Tibial nerve (tissue), 4 donors: Measurements from ENCODE around the gene SHROOM1. TPM values are rescaled to one million over a fixed set of nuclear protein-coding genes. Genes with fewer than 3 reads are reported as not detected.

ENCODE experiments used
- DNase-seq, 2 donors: peaks; one replicate each; pipeline ENCODE4 v3.0.0-alpha.2; 2019; ENCODE audit warnings: low spot score in 2 of 2
- H3K27ac ChIP-seq, 4 donors: fragments of 200-600 bp; sonication (generic) in 3 of 4; one replicate each; pipeline ENCODE4 v1.5.1; 2017 to 2019; ENCODE audit warnings: mild to moderate bottlenecking in 1 of 4
- H3K27me3 ChIP-seq, 2 donors: fragments of 200-600 bp; sonication (generic) in 1 of 2; one replicate each; pipeline versions ENCODE4 v1.5.1 to v1.6.0; 2017 to 2019
- H3K36me3 ChIP-seq, 3 donors: fragments of 200-600 bp; sonication (generic); one replicate each; pipeline ENCODE4 v1.5.1; 2018 to 2019
- H3K4me1 ChIP-seq, 4 donors: fragments of 200-600 bp; sonication (generic) in 3 of 4; one replicate each; pipeline ENCODE4 v1.5.1; 2017 to 2019
- H3K4me3 ChIP-seq, 4 donors: fragments of 200-600 bp; sonication (generic) in 3 of 4; one replicate each; pipeline ENCODE4 v1.5.1; 2017 to 2019; ENCODE audit warnings: mild to moderate bottlenecking in 1 of 4, moderate library complexity in 1 of 4
- H3K9me3 ChIP-seq, 4 donors: fragments of 200-600 bp; sonication (generic) in 3 of 4; one replicate each; pipeline ENCODE4 v1.5.1; 2017 to 2019
- CTCF ChIP-seq, 5 experiments: fragments of 200-600 bp in 3 of 5; fragments of 450-650 bp in 2 of 5; sonication (generic) in 3 of 5; IDR thresholded peaks; one replicate each; pipeline ENCODE4 v1.5.1; 2016 to 2019; ENCODE audit warnings: antibody characterized with exemption in 5 of 5, mild to moderate bottlenecking in 3 of 5, moderate library complexity in 2 of 5
- EP300 ChIP-seq, 2 donors: sonication (generic); formaldehyde crosslinking; IDR thresholded peaks; one replicate each; pipeline ENCODE4 v1.6.1; 2017; ENCODE audit warnings: antibody characterized with exemption in 2 of 2, mild to moderate bottlenecking in 1 of 2
- POLR2A ChIP-seq, 2 donors: fragments of 450-650 bp; IDR thresholded peaks; one replicate each; pipeline ENCODE4 v1.6.1; 2017; ENCODE audit warnings: antibody characterized with exemption in 2 of 2, mild to moderate bottlenecking in 2 of 2, moderate library complexity in 2 of 2
- WGBS, 2 donors: methylation state at CpG; one replicate each; pipeline ENCODE4 v1.1.5; 2018; 5-methylcytosine and 5-hydroxymethylcytosine counted together
- total RNA-seq, 4 donors: library from RNA; depleted of rRNA; stranded (reverse); fragments of >200 nt; gene quantifications; one replicate each; pipeline ENCODE4 v1.1.0, GENCODE V29; 2016

Gene SHROOM1
- total RNA-seq, 4 donors from 2014 or later: 29.1 to 67.5 (median 38.5) TPM

GRCh38 chr5:132825834-132826391 is 4.5 kb downstream of the SHROOM1 start:
- Histone ChIP-seq H3K9me3 (no peaks in the 10 kb centered on the region), H3K27ac (peak overlapping the region in 3 of 4 donors; percentile 46 to 90 (median 56)), H3K36me3 (peaks cover 0 to 14% (median 0%) of the 10 kb centered on the region in 3 donors), H3K4me1 (peaks cover 0 to 65% (median 28%) of the 10 kb centered on the region in 4 donors), H3K4me3 (peak overlapping the region in 3 of 4 donors; percentile 11 to 41 (median 27)), H3K27me3 (peaks cover 0 to 69% of the 10 kb centered on the region in 2 donors)
- 37 to 53% methylated on average over 23 to 30 of the region's 43 CpGs for WGBS, 2 donors
- TF ChIP-seq EP300 (IDR thresholded peaks at IDR 0.05) (no peak), POLR2A (IDR thresholded peaks at IDR 0.05) (no peak), CTCF (IDR thresholded peaks at IDR 0.05) (no peak)
- DNase-seq: no peak

DNA sequence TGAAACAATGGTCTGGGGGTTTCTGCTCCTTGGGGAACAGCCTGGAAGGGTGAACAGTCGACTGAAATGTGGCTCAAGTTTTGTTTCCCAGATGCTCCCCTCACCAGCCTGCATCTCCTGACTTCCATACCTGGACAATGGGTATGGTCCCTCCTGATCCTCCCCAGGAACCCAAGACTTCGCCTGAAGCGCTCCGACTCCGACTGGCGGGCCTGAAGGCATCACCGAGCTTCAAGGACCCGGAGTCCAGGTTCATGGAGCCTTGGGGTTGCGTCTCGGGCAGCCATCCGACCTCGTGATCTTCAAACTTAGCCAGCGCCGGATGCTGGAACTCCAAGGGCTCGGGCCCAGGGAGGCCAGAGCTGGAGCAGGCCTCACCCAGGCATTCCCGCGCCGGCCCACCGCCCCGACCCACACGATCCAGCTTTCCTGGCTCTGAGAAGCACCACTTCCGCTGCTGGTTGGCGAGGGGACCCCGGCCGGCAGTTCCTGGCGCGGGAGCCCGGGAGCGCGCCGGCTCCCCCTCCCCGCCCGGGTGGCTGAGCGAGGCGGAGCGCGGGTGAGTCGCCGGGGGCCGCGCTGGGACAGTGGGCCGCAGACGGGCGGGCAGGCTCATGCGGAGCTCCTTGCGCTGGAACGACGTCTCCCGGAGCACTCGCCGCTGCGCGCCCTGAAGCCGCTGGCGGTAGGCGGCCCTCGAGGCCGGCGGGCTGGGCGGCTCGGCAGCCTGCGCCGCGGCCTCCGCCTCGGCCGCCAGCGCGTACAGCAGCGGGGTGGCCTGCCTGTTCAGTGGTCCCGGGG is 5.2 kb downstream of the SHROOM1 start:
- TF ChIP-seq CTCF (IDR thresholded peaks at IDR 0.05): no peak
- TF ChIP-seq EP300 (IDR thresholded peaks at IDR 0.05): no peak
- TF ChIP-seq POLR2A (IDR thresholded peaks at IDR 0.05): no peak
- peak overlapping the region in 3 of 4 donors; percentile 46 to 90 (median 56) for H3K27ac ChIP-seq
- DNase-seq: no peak
- WGBS, 2 donors: 32 to 49% methylated on average over 48 to 69 of the region's 71 CpGs
- H3K36me3 ChIP-seq: peaks cover 0 to 14% (median 0%) of the 10 kb centered on the region in 3 donors
- H3K4me3 ChIP-seq: peak overlapping the region in 3 of 4 donors; percentile 11 to 41 (median 27)
- H3K9me3 ChIP-seq: no peaks in the 10 kb centered on the region
- peaks cover 0 to 65% of the 10 kb centered on the region in 2 donors for H3K27me3 ChIP-seq
- peaks cover 0 to 66% (median 26%) of the 10 kb centered on the region in 4 donors for H3K4me1 ChIP-seq

GRCh38 chr5:132824426-132824825 is 6.0 kb downstream of the SHROOM1 start:
- H3K4me3 ChIP-seq: no peak overlapping the region
- peaks cover 0 to 14% (median 0%) of the 10 kb centered on the region in 3 donors for H3K36me3 ChIP-seq
- TF ChIP-seq EP300 (IDR thresholded peaks at IDR 0.05) (no peak), POLR2A (IDR thresholded peaks at IDR 0.05) (no peak), CTCF (IDR thresholded peaks at IDR 0.05) (no peak)
- peaks cover 0 to 70% (median 27%) of the 10 kb centered on the region in 4 donors for H3K4me1 ChIP-seq
- no peaks in the 10 kb centered on the region for H3K9me3 ChIP-seq
- DNase-seq: no peak
- H3K27ac ChIP-seq: peak overlapping the region in 2 of 4 donors; percentile 38 to 90
- H3K27me3 ChIP-seq: peaks cover 0 to 66% of the 10 kb centered on the region in 2 donors
- 90 to 98% methylated on average over 1 to 3 of the region's 3 CpGs for WGBS, 2 donors

DNA sequence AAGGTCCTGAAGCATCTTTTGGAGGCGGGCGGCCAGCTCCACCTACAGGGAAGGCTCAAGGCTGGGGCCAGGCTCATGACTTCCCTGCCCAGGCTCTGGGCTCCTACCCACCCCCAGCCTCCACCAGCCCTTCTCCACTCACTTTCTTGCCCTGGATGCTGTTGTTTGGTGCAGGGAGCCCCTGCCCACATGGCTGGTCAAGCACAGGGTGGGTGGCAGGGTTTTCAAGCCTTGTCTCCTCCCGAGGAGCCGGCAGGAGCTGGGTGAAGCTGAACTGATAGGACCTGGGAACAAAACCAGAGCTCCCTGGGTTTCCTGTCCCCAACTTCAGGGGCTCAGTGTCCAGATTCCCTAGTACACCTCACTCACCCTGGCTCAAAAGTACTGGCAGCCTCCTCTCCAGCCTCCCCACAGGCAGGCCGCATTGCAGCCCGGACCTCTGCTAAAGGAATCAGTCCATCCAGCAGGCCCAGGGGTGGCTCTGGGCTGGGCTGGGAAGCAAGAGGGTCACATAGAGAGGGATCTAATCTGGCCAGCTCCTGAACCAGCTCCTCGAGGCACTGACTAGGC is 6.9 kb downstream of the SHROOM1 start:
- H3K27ac ChIP-seq: peak overlapping the region in 3 of 4 donors; percentile 0 to 90 (median 38)
- no peak for TF ChIP-seq CTCF (IDR thresholded peaks at IDR 0.05)
- no peak for TF ChIP-seq EP300 (IDR thresholded peaks at IDR 0.05)
- no peak for TF ChIP-seq POLR2A (IDR thresholded peaks at IDR 0.05)
- H3K4me1 ChIP-seq: peaks cover 0 to 69% (median 25%) of the 10 kb centered on the region in 4 donors
- peaks cover 0 to 14% (median 0%) of the 10 kb centered on the region in 3 donors for H3K36me3 ChIP-seq
- H3K27me3 ChIP-seq: peaks cover 0 to 68% of the 10 kb centered on the region in 2 donors
- H3K4me3 ChIP-seq: peak overlapping the region in 1 of 4 donors; percentile 34
- DNase-seq: no peak
- 80 to 100% methylated on average over 1 to 7 of the region's 7 CpGs for WGBS, 2 donors
- no peaks in the 10 kb centered on the region for H3K9me3 ChIP-seq
